Hepatocyte (in vitro differentiated cells): Measurements from ENCODE around the gene AKAP13. TPM values are rescaled to one million over a fixed set of nuclear protein-coding genes. Genes with fewer than 3 reads are reported as not detected.
"Not testable (repeated sequence)": the region's sequence is repeated elsewhere in the genome, so short reads cannot be mapped to it uniquely, and the experiment has no call there.

Experiments used
- DNase-seq: peaks from one replicate; pipeline ENCODE4 v3.0.0-alpha.2; 2016; ENCODE audit warnings: low spot score
- H2AFZ ChIP-seq: fragments of 200-600 bp; sonication (generic); 2 replicates; pipeline ENCODE4 v1.6.0; 2016; ENCODE audit warnings: antibody characterized with exemption, mild to moderate bottlenecking
- H3K27ac ChIP-seq: fragments of 200-600 bp; sonication (generic); 2 replicates; pipeline ENCODE4 v1.5.1; 2016; ENCODE audit warnings: mild to moderate bottlenecking
- H3K27me3 ChIP-seq: fragments of 200-600 bp; sonication (generic); 2 replicates; pipeline ENCODE4 v1.6.1; 2016
- H3K36me3 ChIP-seq: fragments of 200-600 bp; sonication (generic); replicated peaks from 2 replicates; pipeline ENCODE4 v1.5.1; 2016; ENCODE audit warnings: low read depth; ENCODE audit not compliant: insufficient read depth
- H3K4me1 ChIP-seq: fragments of 200-600 bp; sonication (generic); 2 replicates; pipeline ENCODE4 v1.5.1; 2016; ENCODE audit warnings: mild to moderate bottlenecking, moderate library complexity; ENCODE audit not compliant: insufficient read depth
- H3K4me2 ChIP-seq: fragments of 200-600 bp; sonication (generic); 2 replicates; pipeline ENCODE4 v1.6.0; 2016
- H3K4me3 ChIP-seq: fragments of 200-600 bp; sonication (generic); 2 replicates; pipeline ENCODE4 v1.5.1; 2016; ENCODE audit warnings: mild to moderate bottlenecking
- H3K79me2 ChIP-seq: fragments of 200-600 bp; sonication (generic); 2 replicates; pipeline ENCODE4 v1.6.0; 2017; ENCODE audit warnings: mild to moderate bottlenecking
- H3K9me2 ChIP-seq: fragments of 200-600 bp; sonication (generic); replicated peaks from 2 replicates; pipeline ENCODE4 v1.6.0; 2017; ENCODE audit warnings: mild to moderate bottlenecking; ENCODE audit not compliant: insufficient read depth
- H3K9me3 ChIP-seq: fragments of 200-600 bp; sonication (generic); 2 replicates; pipeline ENCODE4 v1.5.1; 2016; ENCODE audit warnings: low read depth, mild to moderate bottlenecking
- H4K20me1 ChIP-seq: fragments of 200-600 bp; sonication (generic); 2 replicates; pipeline ENCODE4 v1.6.0; 2016; ENCODE audit warnings: mild to moderate bottlenecking; ENCODE audit not compliant: insufficient read depth, poor library complexity, severe bottlenecking
- EZH2 ChIP-seq: fragments of 200-600 bp; sonication (generic); IDR thresholded peaks from 2 replicates; pipeline ENCODE4 v1.6.1; 2016; ENCODE audit warnings: antibody characterized with exemption, mild to moderate bottlenecking, borderline replicate concordance
- EZH2phosphoT487 ChIP-seq: fragments of 200-600 bp; sonication (generic); IDR thresholded peaks from one replicate; pipeline ENCODE4 v1.6.1; 2018; ENCODE audit warnings: antibody characterized with exemption, mild to moderate bottlenecking, low read depth, moderate library complexity; ENCODE audit not compliant: unreplicated experiment, severe bottlenecking
- WGBS: methylation state at CpG from one replicate; pipeline ENCODE4 v1.1.6; 2016; ENCODE audit warnings: low lambda C conversion rate; ENCODE audit errors: missing lambda C conversion rate; 5-methylcytosine and 5-hydroxymethylcytosine counted together
- polyA plus RNA-seq: library from polyadenylated mRNA; unstranded; fragments of >200 nt; fragmentation: Nextera tagmentation; extraction: Ambion mirVana; gene quantifications from 2 replicates; pipeline ENCODE4 v1.2.1, GENCODE V29; 2016
- total RNA-seq: library from RNA; depleted of rRNA; stranded (reverse); fragments of >200 nt; gene quantifications from 2 replicates; pipeline ENCODE4 v1.2.3, GENCODE V29; 2014
- TF ChIP-seq, protein P1 (sequence below): fragments of 200-600 bp; sonication (generic); IDR thresholded peaks from 2 replicates; pipeline ENCODE4 v1.5.1; 2016; ENCODE audit warnings: antibody characterized with exemption, mild to moderate bottlenecking; ENCODE audit not compliant: poor library complexity

Gene AKAP13
- total and polyA plus RNA-seq, 2 experiments from 2014 or later: 55.6 to 80.9 TPM

GRCh38 chr15:85583923-85584390 lies 203.6 kb downstream of the AKAP13 start:
- H3K4me1 ChIP-seq: peaks cover 44% of the 10 kb centered on the region
- DNase-seq: no peak

DNA sequence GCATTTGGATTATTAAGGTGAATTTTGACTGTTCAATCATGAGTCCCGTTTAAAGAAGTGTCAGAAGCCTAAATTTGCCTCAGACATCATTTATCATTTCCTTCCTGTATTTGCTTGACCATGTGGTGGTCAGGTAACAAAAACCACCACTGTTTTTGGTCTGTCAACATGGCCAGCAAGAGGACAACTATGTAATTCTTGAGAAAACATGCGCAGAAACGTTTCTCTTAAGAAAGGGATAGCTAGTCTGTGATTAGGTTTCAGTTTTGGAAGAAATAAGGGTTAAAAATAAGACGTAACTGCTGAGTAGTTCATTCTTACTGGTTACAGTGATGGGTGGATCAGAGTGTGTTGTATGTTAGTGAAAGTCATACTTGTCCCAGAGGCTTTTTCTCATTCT lies 204.5 kb downstream of the AKAP13 start:
- H3K27me3 ChIP-seq: no peaks in the 10 kb centered on the region
- no peak overlapping the region for H2AFZ ChIP-seq
- no peaks in the 10 kb centered on the region for H3K36me3 ChIP-seq
- no peak overlapping the region for H3K4me3 ChIP-seq
- H4K20me1 ChIP-seq: peaks cover 6% of the 10 kb centered on the region
- H3K27ac ChIP-seq: no peak overlapping the region
- H3K4me1 ChIP-seq: peaks cover 47% of the 10 kb centered on the region
- H3K4me2 ChIP-seq: no peak overlapping the region
- H3K9me2 ChIP-seq: no peaks in the 10 kb centered on the region
- peaks cover 66% of the 10 kb centered on the region for H3K79me2 ChIP-seq
- DNase-seq: no peak
- WGBS: 62% methylated on average over 4 of the region's 4 CpGs
- TF ChIP-seq EZH2phosphoT487 (no peak), EZH2 (no peak)
- TF ChIP-seq, protein P1, sequence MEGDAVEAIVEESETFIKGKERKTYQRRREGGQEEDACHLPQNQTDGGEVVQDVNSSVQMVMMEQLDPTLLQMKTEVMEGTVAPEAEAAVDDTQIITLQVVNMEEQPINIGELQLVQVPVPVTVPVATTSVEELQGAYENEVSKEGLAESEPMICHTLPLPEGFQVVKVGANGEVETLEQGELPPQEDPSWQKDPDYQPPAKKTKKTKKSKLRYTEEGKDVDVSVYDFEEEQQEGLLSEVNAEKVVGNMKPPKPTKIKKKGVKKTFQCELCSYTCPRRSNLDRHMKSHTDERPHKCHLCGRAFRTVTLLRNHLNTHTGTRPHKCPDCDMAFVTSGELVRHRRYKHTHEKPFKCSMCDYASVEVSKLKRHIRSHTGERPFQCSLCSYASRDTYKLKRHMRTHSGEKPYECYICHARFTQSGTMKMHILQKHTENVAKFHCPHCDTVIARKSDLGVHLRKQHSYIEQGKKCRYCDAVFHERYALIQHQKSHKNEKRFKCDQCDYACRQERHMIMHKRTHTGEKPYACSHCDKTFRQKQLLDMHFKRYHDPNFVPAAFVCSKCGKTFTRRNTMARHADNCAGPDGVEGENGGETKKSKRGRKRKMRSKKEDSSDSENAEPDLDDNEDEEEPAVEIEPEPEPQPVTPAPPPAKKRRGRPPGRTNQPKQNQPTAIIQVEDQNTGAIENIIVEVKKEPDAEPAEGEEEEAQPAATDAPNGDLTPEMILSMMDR: no peak
- no peaks in the 10 kb centered on the region for H3K9me3 ChIP-seq

More at GRCh38 chr15:85583923-85584390, 203.6 kb downstream of the AKAP13 start:
- Histone ChIP-seq H4K20me1 (peaks cover 6% of the 10 kb centered on the region), H3K4me3 (no peak overlapping the region), H3K9me2 (no peaks in the 10 kb centered on the region), H3K79me2 (peaks cover 70% of the 10 kb centered on the region), H3K4me2 (peak overlapping the region; percentile 70), H3K9me3 (no peaks in the 10 kb centered on the region), H2AFZ (no peak overlapping the region), H3K27ac (no peak overlapping the region), H3K27me3 (no peaks in the 10 kb centered on the region), H3K36me3 (no peaks in the 10 kb centered on the region)
- 89% methylated on average over 3 of the region's 3 CpGs for WGBS
- TF ChIP-seq EZH2phosphoT487 (no peak), EZH2 (no peak)
- TF ChIP-seq, protein P1: no peak

DNA sequence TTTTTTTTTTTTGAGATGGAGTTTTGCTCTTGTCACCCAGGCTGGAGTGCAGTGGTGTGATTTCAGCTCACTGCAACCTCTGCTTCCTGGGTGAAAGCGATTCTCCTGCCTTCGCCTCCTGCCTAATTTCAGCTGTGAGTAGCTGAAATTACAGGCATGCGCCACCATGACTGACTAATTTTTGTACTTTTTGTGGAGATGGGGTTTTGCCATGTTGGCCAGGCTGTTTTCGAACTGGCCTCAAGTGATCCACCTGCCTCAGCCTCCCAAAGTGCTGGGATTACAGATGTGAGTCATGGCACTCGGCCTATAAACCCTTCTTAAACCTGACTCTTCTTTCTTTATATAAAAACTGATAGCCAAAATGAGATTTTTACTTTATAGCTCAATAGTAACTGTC lies 205.8 kb downstream of the AKAP13 start:
- Histone ChIP-seq H3K4me1 (peaks cover 47% of the 10 kb centered on the region), H3K79me2 (peaks cover 67% of the 10 kb centered on the region)
- not testable (repeated sequence) for DNase-seq, H3K27me3 ChIP-seq, H3K9me3 ChIP-seq, H3K4me3 ChIP-seq, H3K36me3 ChIP-seq, H2AFZ ChIP-seq, H3K9me2 ChIP-seq, H4K20me1 ChIP-seq, H3K4me2 ChIP-seq, H3K27ac ChIP-seq
- 95% methylated on average over 5 of the region's 5 CpGs for WGBS

- Histone ChIP-seq H3K9me3 (no peaks in the 10 kb centered on the region), H3K27ac (peak overlapping the region; percentile 84), H2AFZ (no peak overlapping the region), H3K79me2 (peaks cover 63% of the 10 kb centered on the region), H3K4me2 (peak overlapping the region; percentile 70), H3K36me3 (no peaks in the 10 kb centered on the region), H3K27me3 (no peaks in the 10 kb centered on the region), H4K20me1 (peaks cover 2% of the 10 kb centered on the region), H3K4me3 (no peak overlapping the region), H3K4me1 (peaks cover 35% of the 10 kb centered on the region), H3K9me2 (no peaks in the 10 kb centered on the region)
- 92% methylated on average over 10 of the region's 10 CpGs for WGBS
- DNase-seq: peak; percentile 41
- TF ChIP-seq EZH2phosphoT487: no peak
- no peak for TF ChIP-seq EZH2
- TF ChIP-seq, protein P1: no peak
Measured at GRCh38 chr15:85587707-85588411, 207.5 kb downstream of the AKAP13 start.
